GM23338 (cell line): ENCODE data around the gene TLR7. TPM values are rescaled to one million over a fixed set of nuclear protein-coding genes. Genes with fewer than 3 reads are reported as not detected.

Source experiments
- ATAC-seq: fragments of 200-7000 bp; cut with Tn5 transposase; 3 replicates; pipeline ENCODE4 v1.9.1; 2020
- DNase-seq: peaks from one replicate; pipeline ENCODE4 v3.0.0-alpha.2; 2015; ENCODE audit warnings: low spot score
- H2AFZ ChIP-seq: fragments of 200-600 bp; sonication (generic); 2 replicates; pipeline ENCODE4 v1.8.0; 2016; ENCODE audit warnings: antibody characterized with exemption, mild to moderate bottlenecking, moderate library complexity
- H3F3A ChIP-seq: fragments of 200-600 bp; sonication (generic); replicated peaks from 2 replicates; pipeline ENCODE4 v1.8.0; 2017; ENCODE audit warnings: antibody characterized with exemption, mixed run types, low read depth
- H3K27ac ChIP-seq: fragments of 200-600 bp; sonication (generic); 2 replicates; pipeline ENCODE4 v1.6.1; 2016; ENCODE audit warnings: low read depth
- H3K27me3 ChIP-seq: fragments of 200-600 bp; sonication (generic); 2 replicates; pipeline ENCODE4 v1.8.0; 2016; ENCODE audit warnings: mild to moderate bottlenecking, mixed run types, moderate library complexity; ENCODE audit not compliant: insufficient read depth
- H3K36me3 ChIP-seq: fragments of 200-600 bp; sonication (generic); 2 replicates; pipeline ENCODE4 v1.8.0; 2016; ENCODE audit warnings: mild to moderate bottlenecking; ENCODE audit not compliant: insufficient read depth
- H3K4me1 ChIP-seq: fragments of 200-600 bp; sonication (generic); 2 replicates; pipeline ENCODE4 v1.8.0; 2016; ENCODE audit warnings: mild to moderate bottlenecking, moderate library complexity; ENCODE audit not compliant: insufficient read depth
- H3K4me2 ChIP-seq: fragments of 200-600 bp; sonication (generic); 2 replicates; pipeline ENCODE4 v1.7.1; 2017; ENCODE audit warnings: mixed run types
- H3K4me3 ChIP-seq: fragments of 200-600 bp; sonication (generic); 2 replicates; pipeline ENCODE4 v1.6.1; 2016; ENCODE audit warnings: mixed run types
- H3K79me2 ChIP-seq: fragments of 200-600 bp; sonication (generic); replicated peaks from 2 replicates; pipeline ENCODE4 v1.8.0; 2017; ENCODE audit warnings: mild to moderate bottlenecking; ENCODE audit not compliant: insufficient read depth
- H3K9me2 ChIP-seq: fragments of 200-600 bp; sonication (generic); 2 replicates; pipeline ENCODE4 v1.8.0; 2017; ENCODE audit not compliant: insufficient read depth
- H4K20me1 ChIP-seq: fragments of 200-600 bp; sonication (generic); replicated peaks from 2 replicates; pipeline ENCODE4 v1.8.0; 2017; ENCODE audit warnings: mild to moderate bottlenecking; ENCODE audit not compliant: insufficient read depth
- H3K27ac Mint-ChIP-seq: 2 replicates; pipeline ENCODE4 v1.8.0; 2020; ENCODE audit warnings: inconsistent platforms, mild to moderate bottlenecking, moderate library complexity, mixed read lengths
- H3K27me3 Mint-ChIP-seq: 3 replicates; pipeline ENCODE4 v1.8.0; 2022; ENCODE audit warnings: low read depth, mild to moderate bottlenecking, moderate library complexity, mixed read lengths, inconsistent platforms; ENCODE audit not compliant: insufficient read depth, poor library complexity
- H3K36me3 Mint-ChIP-seq: 3 replicates; pipeline ENCODE4 v1.8.0; 2021; ENCODE audit warnings: low read depth, mild to moderate bottlenecking, inconsistent platforms, moderate library complexity, mixed read lengths
- H3K4me1 Mint-ChIP-seq: 3 replicates; pipeline ENCODE4 v1.8.0; 2020; ENCODE audit warnings: mild to moderate bottlenecking, inconsistent platforms, mixed read lengths
- H3K4me3 Mint-ChIP-seq: 3 replicates; pipeline ENCODE4 v1.8.0; 2021; ENCODE audit warnings: moderate library complexity, mild to moderate bottlenecking, inconsistent platforms, mixed read lengths
- H3K9me3 Mint-ChIP-seq: 3 replicates; pipeline ENCODE4 v1.8.0; 2020; ENCODE audit warnings: moderate library complexity, mild to moderate bottlenecking, inconsistent platforms, mixed read lengths
- CREB1 ChIP-seq: fragments of 250-450 bp; sonication (Bioruptor Pico); IDR thresholded peaks from 2 replicates; pipeline ENCODE4 v1.5.0; 2020; ENCODE audit warnings: low read depth, mild to moderate bottlenecking, moderate library complexity
- CTCF ChIP-seq, 2 experiments: fragments of 200-600 bp in 1 of 2; sonication (generic) in 1 of 2; conservative IDR thresholded peaks; 2 replicates each; pipeline versions ENCODE4 v1.5.1 to v1.6.1; 2016 to 2017; ENCODE audit warnings: antibody characterized with exemption in 2 of 2, low read depth in 2 of 2, mild to moderate bottlenecking in 2 of 2, moderate library complexity in 1 of 2
- EZH2 ChIP-seq: fragments of 200-600 bp; sonication (generic); IDR thresholded peaks from one replicate; pipeline ENCODE4 v1.8.0; 2017; ENCODE audit warnings: antibody characterized with exemption, mild to moderate bottlenecking, low read depth; ENCODE audit not compliant: unreplicated experiment
- EZH2phosphoT487 ChIP-seq: fragments of 200-600 bp; sonication (generic); IDR thresholded peaks from one replicate; pipeline ENCODE4 v1.8.1; 2018; ENCODE audit warnings: antibody characterized with exemption; ENCODE audit not compliant: unreplicated experiment
- JUNB ChIP-seq: IDR thresholded peaks from one replicate; pipeline ENCODE4 v1.6.1; 2016; ENCODE audit warnings: antibody characterized with exemption; ENCODE audit not compliant: unreplicated experiment
- NANOG ChIP-seq: IDR thresholded peaks from 2 replicates; pipeline ENCODE4 v1.6.1; 2016; ENCODE audit warnings: antibody characterized with exemption, borderline replicate concordance
- POLR2AphosphoS5 ChIP-seq: IDR thresholded peaks from 2 replicates; pipeline ENCODE4 v1.6.1; 2016; ENCODE audit warnings: antibody characterized with exemption, low read depth
- ZNF331 ChIP-seq: fragments of 250-450 bp; sonication (Bioruptor Pico); IDR thresholded peaks from 2 replicates; pipeline ENCODE4 v1.5.0; 2020; ENCODE audit warnings: low read depth, mild to moderate bottlenecking, moderate library complexity
- polyA plus RNA-seq: library from polyadenylated mRNA; unstranded; fragments of >200 nt; fragmentation: Nextera tagmentation; extraction: Ambion mirVana; gene quantifications from 2 replicates; pipeline ENCODE4 v1.2.1, GENCODE V29; 2016
- total RNA-seq: library from RNA; depleted of rRNA; stranded (reverse); fragments of >200 nt; shearing (Covaris generic); gene quantifications from 2 replicates; pipeline ENCODE4 v1.2.3, GENCODE V29; 2014
- TF ChIP-seq, protein P1 (sequence below): IDR thresholded peaks from 2 replicates; pipeline ENCODE4 v1.6.1; 2016; ENCODE audit warnings: antibody characterized with exemption
- TF ChIP-seq, protein P2 (sequence below): IDR thresholded peaks from one replicate; pipeline ENCODE4 v1.6.1; 2018; ENCODE audit warnings: antibody characterized with exemption; ENCODE audit not compliant: unreplicated experiment

TLR7 gene
- total and polyA plus RNA-seq, 2 experiments from 2014 or later, result not detected

DNA sequence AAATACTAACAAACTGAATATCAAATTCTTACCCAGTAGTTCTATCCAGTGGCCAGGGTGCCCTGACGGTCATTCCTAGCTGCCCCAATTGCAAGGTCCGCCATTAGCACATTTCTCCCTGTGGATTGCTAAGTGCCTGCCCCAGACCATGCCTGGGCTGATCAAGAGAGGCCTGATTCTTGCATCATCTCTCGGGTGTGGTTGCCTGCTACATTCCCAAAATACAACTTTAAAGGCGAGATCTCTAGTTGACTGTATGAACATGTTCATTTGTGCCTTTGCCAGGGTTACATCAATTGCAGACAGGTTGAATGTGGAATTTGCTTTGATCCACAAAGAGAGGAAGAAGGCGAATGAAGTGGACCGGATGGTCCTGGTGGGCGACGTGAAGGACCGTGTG, 47.6 kb upstream of the TLR7 start:
- Histone ChIP-seq H3K4me2 (no peak overlapping the region), H3K27ac (no peak overlapping the region), H2AFZ (no peak overlapping the region), H3K36me3 (no peaks in the 10 kb centered on the region), H3K79me2 (no peaks in the 10 kb centered on the region), H3K27me3 (no peaks in the 10 kb centered on the region), H4K20me1 (no peaks in the 10 kb centered on the region), H3K9me2 (no peaks in the 10 kb centered on the region), H3K4me3 (no peak overlapping the region), H3F3A (no peaks in the 10 kb centered on the region), H3K4me1 (no peaks in the 10 kb centered on the region)
- Mint-ChIP-seq H3K27me3 (no peaks in the 10 kb centered on the region), H3K36me3 (peaks cover 60% of the 10 kb centered on the region), H3K27ac (no peak overlapping the region), H3K4me3 (no peak overlapping the region), H3K4me1 (no peaks in the 10 kb centered on the region), H3K9me3 (no peaks in the 10 kb centered on the region)
- no peak for TF ChIP-seq ZNF331 (CRISPR knock-in tag)
- no peak for TF ChIP-seq JUNB
- TF ChIP-seq EZH2, result no peak
- no peak for TF ChIP-seq CREB1
- TF ChIP-seq, protein P1, sequence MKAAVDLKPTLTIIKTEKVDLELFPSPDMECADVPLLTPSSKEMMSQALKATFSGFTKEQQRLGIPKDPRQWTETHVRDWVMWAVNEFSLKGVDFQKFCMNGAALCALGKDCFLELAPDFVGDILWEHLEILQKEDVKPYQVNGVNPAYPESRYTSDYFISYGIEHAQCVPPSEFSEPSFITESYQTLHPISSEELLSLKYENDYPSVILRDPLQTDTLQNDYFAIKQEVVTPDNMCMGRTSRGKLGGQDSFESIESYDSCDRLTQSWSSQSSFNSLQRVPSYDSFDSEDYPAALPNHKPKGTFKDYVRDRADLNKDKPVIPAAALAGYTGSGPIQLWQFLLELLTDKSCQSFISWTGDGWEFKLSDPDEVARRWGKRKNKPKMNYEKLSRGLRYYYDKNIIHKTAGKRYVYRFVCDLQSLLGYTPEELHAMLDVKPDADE, result no peak
- TF ChIP-seq POLR2AphosphoS5, result no peak
- no peak for TF ChIP-seq CTCF (conservative IDR thresholded peaks at IDR 0.05; ENCODE audit: low read depth in 2 of 2)
- no peak for TF ChIP-seq NANOG
- ATAC-seq (no peak), DNase-seq (no peak)

GRCh38 chrX:12820737-12821136, 46.1 kb upstream of the TLR7 start:
- H3F3A ChIP-seq, result no peaks in the 10 kb centered on the region
- no peaks in the 10 kb centered on the region for H3K4me1 Mint-ChIP-seq
- no peak overlapping the region for H3K27ac ChIP-seq
- no peaks in the 10 kb centered on the region for H3K79me2 ChIP-seq
- no peaks in the 10 kb centered on the region for H3K4me1 ChIP-seq
- DNase-seq, result no peak
- no peak overlapping the region for H3K4me3 Mint-ChIP-seq
- no peaks in the 10 kb centered on the region for H4K20me1 ChIP-seq
- no peaks in the 10 kb centered on the region for H3K27me3 Mint-ChIP-seq
- no peak overlapping the region for H2AFZ ChIP-seq
- no peak overlapping the region for H3K27ac Mint-ChIP-seq
- ATAC-seq, result no peak
- H3K36me3 ChIP-seq, result no peaks in the 10 kb centered on the region
- H3K27me3 ChIP-seq, result no peaks in the 10 kb centered on the region
- no peak overlapping the region for H3K4me3 ChIP-seq
- H3K9me3 Mint-ChIP-seq, result no peaks in the 10 kb centered on the region; the same call in 2 of the 3 replicates
- peaks cover 68% of the 10 kb centered on the region for H3K36me3 Mint-ChIP-seq
- H3K4me2 ChIP-seq, result no peak overlapping the region
- no peaks in the 10 kb centered on the region for H3K9me2 ChIP-seq
- TF ChIP-seq CTCF (conservative IDR thresholded peaks at IDR 0.05; ENCODE audit: low read depth in 2 of 2) (no peak), EZH2 (no peak), EZH2phosphoT487 (no peak)
- TF ChIP-seq, protein P1, result no peak
- TF ChIP-seq, protein P2, sequence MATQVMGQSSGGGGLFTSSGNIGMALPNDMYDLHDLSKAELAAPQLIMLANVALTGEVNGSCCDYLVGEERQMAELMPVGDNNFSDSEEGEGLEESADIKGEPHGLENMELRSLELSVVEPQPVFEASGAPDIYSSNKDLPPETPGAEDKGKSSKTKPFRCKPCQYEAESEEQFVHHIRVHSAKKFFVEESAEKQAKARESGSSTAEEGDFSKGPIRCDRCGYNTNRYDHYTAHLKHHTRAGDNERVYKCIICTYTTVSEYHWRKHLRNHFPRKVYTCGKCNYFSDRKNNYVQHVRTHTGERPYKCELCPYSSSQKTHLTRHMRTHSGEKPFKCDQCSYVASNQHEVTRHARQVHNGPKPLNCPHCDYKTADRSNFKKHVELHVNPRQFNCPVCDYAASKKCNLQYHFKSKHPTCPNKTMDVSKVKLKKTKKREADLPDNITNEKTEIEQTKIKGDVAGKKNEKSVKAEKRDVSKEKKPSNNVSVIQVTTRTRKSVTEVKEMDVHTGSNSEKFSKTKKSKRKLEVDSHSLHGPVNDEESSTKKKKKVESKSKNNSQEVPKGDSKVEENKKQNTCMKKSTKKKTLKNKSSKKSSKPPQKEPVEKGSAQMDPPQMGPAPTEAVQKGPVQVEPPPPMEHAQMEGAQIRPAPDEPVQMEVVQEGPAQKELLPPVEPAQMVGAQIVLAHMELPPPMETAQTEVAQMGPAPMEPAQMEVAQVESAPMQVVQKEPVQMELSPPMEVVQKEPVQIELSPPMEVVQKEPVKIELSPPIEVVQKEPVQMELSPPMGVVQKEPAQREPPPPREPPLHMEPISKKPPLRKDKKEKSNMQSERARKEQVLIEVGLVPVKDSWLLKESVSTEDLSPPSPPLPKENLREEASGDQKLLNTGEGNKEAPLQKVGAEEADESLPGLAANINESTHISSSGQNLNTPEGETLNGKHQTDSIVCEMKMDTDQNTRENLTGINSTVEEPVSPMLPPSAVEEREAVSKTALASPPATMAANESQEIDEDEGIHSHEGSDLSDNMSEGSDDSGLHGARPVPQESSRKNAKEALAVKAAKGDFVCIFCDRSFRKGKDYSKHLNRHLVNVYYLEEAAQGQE, result no peak
